GM18498 (cell line): ENCODE data around the gene IVNS1ABP.
"Not testable (repeated sequence)": the region's sequence is repeated elsewhere in the genome, so short reads cannot be mapped to it uniquely, and the experiment has no call there.

Experiments used
- ATAC-seq: cut with Tn5 transposase; IDR thresholded peaks from one replicate; pipeline ENCODE4 v1.9.1; 2021; ENCODE audit warnings: mild to moderate bottlenecking, moderate library complexity; ENCODE audit not compliant: unreplicated experiment

The IVNS1ABP gene

DNA sequence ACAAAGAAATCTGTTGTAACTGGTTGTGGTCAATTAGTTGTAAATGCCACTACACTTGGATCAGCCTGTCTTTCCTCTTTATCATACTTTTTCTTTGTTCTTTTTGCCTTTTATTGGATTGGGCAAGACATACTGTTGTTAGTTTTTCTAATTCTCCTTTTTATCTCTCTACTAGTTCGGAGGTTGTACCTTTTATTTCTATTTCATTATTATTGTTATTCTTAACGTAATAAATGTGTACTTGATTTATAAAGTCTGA lies 59.2 kb downstream of the IVNS1ABP start:
- no peak for ATAC-seq

DNA sequence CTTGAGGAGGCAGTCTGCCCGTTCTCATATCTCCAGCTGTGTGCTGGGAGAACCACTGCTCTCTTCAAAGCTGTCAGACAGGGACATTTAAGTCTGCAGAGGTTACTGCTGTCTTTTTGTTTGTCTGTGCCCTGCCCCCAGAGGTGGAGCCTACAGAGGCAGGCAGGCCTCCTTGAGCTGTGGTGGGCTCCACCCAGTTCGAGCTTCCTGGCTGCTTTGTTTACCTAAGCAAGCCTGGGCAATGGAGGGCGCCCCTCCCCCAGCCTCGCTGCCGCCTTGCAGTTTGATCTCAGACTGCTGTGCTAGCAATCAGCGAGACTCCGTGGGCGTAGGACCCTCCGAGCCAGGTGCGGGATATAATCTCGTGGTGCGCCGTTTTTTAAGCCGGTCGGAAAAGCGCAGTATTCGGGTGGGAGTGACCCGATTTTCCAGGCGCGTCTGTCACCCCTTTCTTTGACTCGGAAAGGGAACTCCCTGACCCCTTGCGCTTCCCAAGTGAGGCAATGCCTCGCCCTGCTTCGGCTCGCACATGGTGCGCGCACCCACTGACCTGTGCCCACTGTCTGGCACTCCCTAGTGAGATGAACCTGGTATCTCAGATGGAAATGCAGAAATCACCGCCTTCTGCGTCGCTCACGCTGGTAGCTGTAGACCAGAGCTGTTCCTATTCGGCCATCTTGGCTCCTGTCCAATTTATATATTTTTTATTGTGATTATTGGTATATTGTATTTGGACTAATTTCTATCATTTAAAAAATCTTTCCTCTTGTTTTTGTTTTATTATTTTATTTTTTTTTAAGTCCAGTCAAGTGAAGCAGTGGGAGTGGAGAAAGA lies 59.7 kb downstream of the IVNS1ABP start:
- ATAC-seq = not testable (repeated sequence)

DNA sequence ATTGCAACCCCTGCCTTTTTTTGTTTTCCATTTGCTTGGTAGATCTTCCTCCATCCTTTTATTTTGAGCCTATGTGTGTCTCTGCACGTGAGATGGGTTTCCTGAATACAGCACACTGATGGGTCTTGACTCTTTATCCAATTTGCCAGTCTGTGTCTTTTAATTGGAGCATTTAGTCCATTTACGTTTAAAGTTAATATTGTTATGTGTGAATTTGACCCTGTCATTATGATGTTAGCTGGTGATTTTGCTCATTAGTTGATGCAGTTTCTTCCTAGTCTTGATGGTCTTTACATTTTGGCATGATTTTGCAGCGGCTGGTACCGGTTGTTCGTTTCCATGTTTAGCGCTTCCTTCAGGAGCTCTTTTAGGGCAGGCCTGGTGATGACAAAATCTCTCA lies 61.4 kb downstream of the IVNS1ABP start:
- not testable (repeated sequence) for ATAC-seq

DNA sequence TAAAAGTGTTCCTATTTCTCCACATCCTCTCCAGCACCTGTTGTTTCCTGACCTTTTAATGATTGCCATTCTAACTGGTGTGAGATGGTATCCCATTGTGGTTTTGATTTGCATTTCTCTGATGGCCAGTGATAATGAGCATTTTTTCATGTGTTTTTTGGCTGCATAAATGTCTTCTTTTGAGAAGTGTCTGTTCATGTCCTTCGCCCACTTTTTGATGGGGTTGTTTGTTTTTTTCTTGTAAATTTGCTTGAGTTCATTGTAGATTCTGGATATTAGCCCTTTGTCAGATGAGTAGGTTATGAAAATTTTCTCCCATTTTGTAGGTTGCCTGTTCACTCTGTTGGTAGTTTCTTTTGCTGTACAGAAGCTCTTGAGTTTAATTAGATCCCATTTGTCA lies 64.6 kb downstream of the IVNS1ABP start:
- not testable (repeated sequence) for ATAC-seq

DNA sequence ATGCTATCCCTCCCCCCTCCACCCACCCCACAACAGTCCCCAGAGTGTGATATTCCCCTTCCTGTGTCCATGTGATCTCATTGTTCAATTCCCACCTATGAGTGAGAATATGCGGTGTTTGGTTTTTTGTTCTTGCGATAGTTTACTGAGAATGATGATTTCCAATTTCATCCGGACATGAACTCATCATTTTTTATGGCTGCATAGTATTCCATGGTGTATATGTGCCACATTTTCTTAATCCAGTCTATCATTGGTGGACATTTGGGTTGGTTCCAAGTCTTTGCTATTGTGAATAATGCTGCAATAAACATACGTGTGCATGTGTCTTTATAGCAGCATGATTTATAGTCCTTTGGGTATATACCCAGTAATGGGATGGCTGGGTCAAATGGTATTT lies 65.1 kb downstream of the IVNS1ABP start:
- ATAC-seq = not testable (repeated sequence)

DNA sequence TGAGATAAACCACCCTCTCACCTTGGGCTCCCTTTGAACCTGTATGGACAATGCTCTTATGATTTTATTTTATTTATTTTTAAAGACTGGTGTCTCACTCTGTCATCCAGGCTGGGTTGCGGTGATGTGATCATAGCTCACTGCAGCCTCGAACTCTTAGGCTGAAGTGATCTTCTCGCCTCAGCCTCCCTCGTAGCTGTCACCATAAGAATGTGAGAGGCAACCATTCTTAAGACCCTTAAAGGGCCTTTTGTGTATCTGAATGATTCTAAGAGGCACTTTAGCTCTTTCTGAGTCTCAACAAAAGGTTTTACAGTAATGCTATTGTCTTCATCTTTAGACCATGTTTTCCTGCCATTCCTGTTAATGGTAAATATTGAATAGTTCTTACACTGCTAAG lies 67.0 kb downstream of the IVNS1ABP start:
- no peak for ATAC-seq

DNA sequence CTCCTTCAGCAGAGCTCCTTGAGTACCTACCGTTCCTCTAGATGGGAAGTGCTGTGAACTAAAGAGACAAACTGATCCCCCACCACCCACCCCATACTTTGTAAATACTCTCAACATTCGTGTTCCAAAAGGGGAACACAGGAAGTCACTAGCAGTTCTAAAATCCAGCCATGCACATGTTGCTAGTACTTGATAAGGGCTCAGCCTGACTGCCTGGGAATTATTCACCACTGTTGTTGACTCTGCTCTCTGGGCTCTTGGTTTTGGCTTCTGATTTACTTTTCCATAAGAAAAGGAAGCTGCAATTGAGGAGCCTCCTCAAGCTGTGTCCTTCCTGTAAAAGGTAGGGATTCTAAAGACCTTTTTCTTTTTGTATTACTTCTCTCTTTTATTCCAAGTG lies 67.5 kb downstream of the IVNS1ABP start:
- no peak for ATAC-seq
